Aorta (tissue), 5 donors: ENCODE results near the gene WDR54. TPM values are rescaled to one million over a fixed set of nuclear protein-coding genes. Genes with fewer than 3 reads are reported as not detected.
A peak's percentile ranks its signal among the peaks of the same experiment; 100 is the strongest.
"Not testable (repeated sequence)": the region's sequence is repeated elsewhere in the genome, so short reads cannot be mapped to it uniquely, and the experiment has no call there.

Experiments used
- ATAC-seq: fragments of 200-7000 bp; cut with Tn5 transposase; one replicate; pipeline ENCODE4 v1.9.1; 2022; ENCODE audit warnings: moderate library complexity; ENCODE audit not compliant: low FRiP score
- DNase-seq, 2 donors: peaks; one replicate each; pipeline ENCODE4 v3.0.0-alpha.2; 2020
- H3K27ac ChIP-seq, 2 donors: one replicate each; pipeline ENCODE4 v1.5.1; 2013; ENCODE audit warnings: low read length in 2 of 2, mild to moderate bottlenecking in 2 of 2, moderate library complexity in 2 of 2, control low read depth in 1 of 2, inconsistent platforms in 1 of 2, low read depth in 1 of 2
- H3K27me3 ChIP-seq, 2 donors: one replicate each; pipeline ENCODE4 v1.6.1; 2013; ENCODE audit warnings: control low read depth in 1 of 2, low read length in 1 of 2, mild to moderate bottlenecking in 1 of 2, moderate library complexity in 1 of 2; ENCODE audit not compliant: insufficient read depth in 2 of 2, control insufficient read depth in 1 of 2
- H3K36me3 ChIP-seq, 2 donors: one replicate each; pipeline ENCODE4 v1.6.1; 2013; ENCODE audit warnings: control low read depth in 1 of 2, low read length in 1 of 2, mild to moderate bottlenecking in 1 of 2; ENCODE audit not compliant: insufficient read depth in 2 of 2, control insufficient read depth in 1 of 2
- H3K4me1 ChIP-seq, 2 donors: one replicate each; pipeline ENCODE4 v1.6.1; 2013; ENCODE audit warnings: low read length in 2 of 2, control low read depth in 1 of 2, mild to moderate bottlenecking in 1 of 2, moderate library complexity in 1 of 2; ENCODE audit not compliant: insufficient read depth in 2 of 2, control insufficient read depth in 1 of 2
- H3K4me3 ChIP-seq, 2 donors: one replicate each; pipeline ENCODE4 v1.5.1; 2013; ENCODE audit warnings: low read length in 2 of 2, control low read depth in 1 of 2, mild to moderate bottlenecking in 1 of 2
- H3K9me3 ChIP-seq: one replicate; pipeline ENCODE4 v1.6.1; 2013; ENCODE audit warnings: mild to moderate bottlenecking, low read length; ENCODE audit not compliant: control insufficient read depth
- WGBS, 2 donors: extraction: QIAGEN DNeasy Blood & Tissue Kit; methylation state at CpG; one replicate each; pipeline ENCODE4 v1.1.7; 2013; 5-methylcytosine and 5-hydroxymethylcytosine counted together
- intact Hi-C, 2 donors: fragments of 100-400 bp; cut with DNase I; formaldehyde crosslinking; loops; one replicate each; pipeline versions ENCODE4 v1.14.2 to v1.15.0; 2022
- polyA plus RNA-seq, 2 donors: library from polyadenylated mRNA; stranded (reverse); fragments of 200-250 nt; gene quantifications; one replicate each; pipeline ENCODE4 v1.2.3, GENCODE V29; 2013
- total RNA-seq, 2 donors: library from RNA; stranded (reverse); fragmentation: NEBNext Ultra II Directional; extraction: Animal tissue kit (Norgen Biotek cat#: 25700); gene quantifications; one replicate each; pipeline ENCODE4 v1.2.1, GENCODE V29; 2021
- donor health status: healthy with polysubstance abuse.
- donor health status: Bipolar disorder and iron deficiency.
- donor health status: DM: no; HTN: no; CAD: no.
- donor health status: DM: no; HTN: no; CAD: no.
- donor health status: DM: yes; HTN: yes; CAD: no.

The WDR54 gene
- total and polyA plus RNA-seq, 4 donors, result 6.3 to 19.9 (median 8.4) TPM

- DNase-seq (peak; percentile 92 to 95), ATAC-seq (peak; percentile 95)
- Histone ChIP-seq H3K4me3 (peak overlapping the region; percentile 8 to 41), H3K27me3 (no peaks in the 10 kb centered on the region), H3K4me1 (no peaks in the 10 kb centered on the region), H3K27ac (peak overlapping the region in 1 of 2 donors; percentile 41), H3K36me3 (no peaks in the 10 kb centered on the region), H3K9me3 (no peaks in the 10 kb centered on the region)
- intact Hi-C loops, result no loop called here
- WGBS, 2 donors, result 12 to 16% methylated on average over 38 to 45 of the region's 45 CpGs
These were observed 19.0 kb downstream of the WDR54 start for GRCh38 chr2:74440378-74441169.

- intact Hi-C loops, result no loop called here
- H3K9me3 ChIP-seq, result no peaks in the 10 kb centered on the region
- H3K36me3 ChIP-seq, result no peaks in the 10 kb centered on the region
- H3K27me3 ChIP-seq, result no peaks in the 10 kb centered on the region
- peak overlapping the region in 1 of 2 donors; percentile 41 for H3K4me3 ChIP-seq
- DNase-seq (no peak), ATAC-seq (peak; percentile 24)
- WGBS, 2 donors, result 27 to 31% methylated on average over 33 of the region's 33 CpGs
- H3K4me1 ChIP-seq, result no peaks in the 10 kb centered on the region
- no peak overlapping the region for H3K27ac ChIP-seq
These were observed 19.7 kb downstream of the WDR54 start for GRCh38 chr2:74441170-74441689.

GRCh38 chr2:74441690-74442482 lies 20.4 kb downstream of the WDR54 start, which contains the start of gene RTKN:
Gene RTKN (minus strand): TSS chr2:74441937. CDS start chr2:74441816, 121 bp downstream.
- Histone ChIP-seq H3K27me3 (no peaks in the 10 kb centered on the region), H3K27ac (peak within 1 kb of the TSS in 1 of 2 donors; percentile 41), H3K9me3 (no peaks in the 10 kb centered on the region), H3K4me1 (no peaks in the 10 kb centered on the region), H3K4me3 (peak within 1 kb of the TSS in 1 of 2 donors; percentile 41), H3K36me3 (no peaks in the 10 kb centered on the region)
- peak; percentile 62 to 81 for DNase-seq
- intact Hi-C loops, result no loop called here
- ATAC-seq, result peak; percentile 12
- WGBS, 2 donors, result 9 to 12% methylated on average over 61 to 75 of the region's 75 CpGs

- DNase-seq, result peak in 1 of 2 donors; percentile 62
- H3K27me3 ChIP-seq, intact Hi-C loops, ATAC-seq, H3K27ac ChIP-seq, H3K4me3 ChIP-seq, H3K9me3 ChIP-seq, H3K36me3 ChIP-seq, H3K4me1 ChIP-seq: not testable (repeated sequence)
- WGBS, 2 donors, result 93 to 97% methylated on average over 16 of the region's 16 CpGs
These were observed 21.2 kb downstream of the WDR54 start for GRCh38 chr2:74442483-74443297.

GRCh38 chr2:74444498-74445318 lies 23.2 kb downstream of the WDR54 start:
- no peaks in the 10 kb centered on the region for H3K27me3 ChIP-seq
- ATAC-seq, result no peak
- H3K36me3 ChIP-seq, result no peaks in the 10 kb centered on the region
- no peak overlapping the region for H3K27ac ChIP-seq
- H3K9me3 ChIP-seq, result no peaks in the 10 kb centered on the region
- H3K4me1 ChIP-seq, result no peaks in the 10 kb centered on the region
- DNase-seq, result peak in 1 of 2 donors; percentile 13
- 17 to 26% methylated on average over 5 of the region's 5 CpGs for WGBS, 2 donors
- intact Hi-C loops, result no loop called here
- no peak overlapping the region for H3K4me3 ChIP-seq

GRCh38 chr2:74447230-74447999 lies 25.9 kb downstream of the WDR54 start:
- H3K4me1 ChIP-seq, result no peaks in the 10 kb centered on the region
- intact Hi-C loops, result no loop called here
- 88 to 92% methylated on average over 5 of the region's 5 CpGs for WGBS, 2 donors
- H3K27ac ChIP-seq, result no peak overlapping the region
- peak in 1 of 2 donors; percentile 9 for DNase-seq
- H3K36me3 ChIP-seq, result no peaks in the 10 kb centered on the region
- no peaks in the 10 kb centered on the region for H3K27me3 ChIP-seq
- no peak for ATAC-seq
- H3K4me3 ChIP-seq, result no peak overlapping the region
- no peaks in the 10 kb centered on the region for H3K9me3 ChIP-seq

GRCh38 chr2:74448771-74449170 lies 27.2 kb downstream of the WDR54 start:
- Histone ChIP-seq H3K36me3 (no peaks in the 10 kb centered on the region), H3K4me1 (no peaks in the 10 kb centered on the region), H3K27ac (no peak overlapping the region), H3K27me3 (no peaks in the 10 kb centered on the region), H3K9me3 (no peaks in the 10 kb centered on the region), H3K4me3 (no peak overlapping the region)
- WGBS, 2 donors, result 82 to 84% methylated on average over 2 of the region's 2 CpGs
- DNase-seq (no peak), ATAC-seq (no peak)
- intact Hi-C loops, result no loop called here
